Measurements from ENCODE around the gene RPRD2.
"Not testable (repeated sequence)": the region's sequence is repeated elsewhere in the genome, so short reads cannot be mapped to it uniquely, and the experiment has no call there.

RPRD2 gene

GRCh38 chr1:150389650-150390049, 25.7 kb downstream of the RPRD2 start:
- DNase-seq = no peak

- no peak for DNase-seq
These were observed 28.7 kb downstream of the RPRD2 start for GRCh38 chr1:150392627-150393026.

- DNase-seq = not testable (repeated sequence)
These were observed 31.2 kb downstream of the RPRD2 start for GRCh38 chr1:150395115-150395514.

- DNase-seq = no peak
These were observed 33.6 kb downstream of the RPRD2 start for GRCh38 chr1:150397392-150398032.

GRCh38 chr1:150404465-150404864, 40.5 kb downstream of the RPRD2 start:
- DNase-seq = no peak

- DNase-seq = no peak
These were observed 41.7 kb downstream of the RPRD2 start for GRCh38 chr1:150405660-150406059.

GRCh38 chr1:150406483-150406882, 42.5 kb downstream of the RPRD2 start:
- DNase-seq = no peak

GRCh38 chr1:150407330-150407729, 43.4 kb downstream of the RPRD2 start:
- no peak for DNase-seq

GRCh38 chr1:150408800-150409199, 44.9 kb downstream of the RPRD2 start:
- no peak for DNase-seq

GRCh38 chr1:150409504-150410362, 45.8 kb downstream of the RPRD2 start:
- no peak for DNase-seq

- DNase-seq = no peak
These were observed 46.7 kb downstream of the RPRD2 start for GRCh38 chr1:150410582-150411101.

- no peak for DNase-seq
These were observed 50.6 kb downstream of the RPRD2 start for GRCh38 chr1:150414592-150414991.

- DNase-seq = no peak
These were observed 51.9 kb downstream of the RPRD2 start for GRCh38 chr1:150415800-150416199.

GRCh38 chr1:150420560-150421265, 56.8 kb downstream of the RPRD2 start:
- DNase-seq = no peak

- no peak for DNase-seq
These were observed 58.6 kb downstream of the RPRD2 start for GRCh38 chr1:150422541-150422940.

GRCh38 chr1:150429805-150430204, 65.9 kb downstream of the RPRD2 start:
- peak; percentile 22 for DNase-seq

- DNase-seq = no peak
These were observed 77.2 kb downstream of the RPRD2 start for GRCh38 chr1:150441121-150441520.

- no peak for DNase-seq
These were observed 80.3 kb downstream of the RPRD2 start for GRCh38 chr1:150444232-150444631.

GRCh38 chr1:150456146-150456647, 92.2 kb downstream of the RPRD2 start:
- DNase-seq = no peak

- DNase-seq = peak; percentile 34
These were observed 100.5 kb downstream of the RPRD2 start for GRCh38 chr1:150464422-150464826.

- DNase-seq = no peak
These were observed 103.0 kb downstream of the RPRD2 start for GRCh38 chr1:150466964-150467363.

- DNase-seq = no peak
These were observed 105.3 kb downstream of the RPRD2 start for GRCh38 chr1:150469291-150469690.

- no peak for DNase-seq
These were observed 108.8 kb downstream of the RPRD2 start for GRCh38 chr1:150472601-150473200.

All from 8988T (cell line).